GM12878 (cell line): ENCODE results near the gene LSM10. TPM values are rescaled to one million over a fixed set of nuclear protein-coding genes. Genes with fewer than 3 reads are reported as not detected.

Experiments used
- BCL11A ChIP-seq: IDR thresholded peaks from 2 replicates; pipeline ENCODE4 v1.6.1; 2011; ENCODE audit warnings: low read depth, low read length
- BHLHE40 ChIP-seq, 2 experiments: fragments of 450-650 bp in 1 of 2; IDR thresholded peaks; 2 replicates each; pipeline ENCODE4 v1.6.1; 2011 to 2017; ENCODE audit warnings: low read depth in 2 of 2, borderline replicate concordance in 1 of 2, improper control_type of control experiment in 1 of 2, low read length in 1 of 2, mild to moderate bottlenecking in 1 of 2
- CHD4 ChIP-seq: fragments of 200-600 bp; sonication (generic); IDR thresholded peaks from 2 replicates; pipeline ENCODE4 v1.6.1; 2016; ENCODE audit warnings: mild to moderate bottlenecking
- CUX1 ChIP-seq: IDR thresholded peaks from 2 replicates; pipeline ENCODE4 v1.6.1; 2012; ENCODE audit warnings: improper control_type of control experiment, low read depth, low read length; ENCODE audit not compliant: insufficient replicate concordance
- DPF2 ChIP-seq: fragments of 450-650 bp; IDR thresholded peaks from 2 replicates; pipeline ENCODE4 v1.6.1; 2017; ENCODE audit warnings: mild to moderate bottlenecking
- EED ChIP-seq: sonication (generic); IDR thresholded peaks from 2 replicates; pipeline ENCODE4 v1.6.1; 2016; ENCODE audit warnings: antibody characterized with exemption, low read depth
- ESRRA ChIP-seq: IDR thresholded peaks from 2 replicates; pipeline ENCODE4 v1.6.1; 2012; ENCODE audit warnings: mild to moderate bottlenecking, low read length, improper control_type of control experiment
- IKZF1 ChIP-seq: fragments of 450-650 bp; conservative IDR thresholded peaks from 2 replicates; pipeline ENCODE4 v1.6.1; 2017; ENCODE audit warnings: antibody characterized with exemption, mild to moderate bottlenecking
- MEF2A ChIP-seq: IDR thresholded peaks from 2 replicates; pipeline ENCODE4 v1.6.1; 2011; ENCODE audit warnings: low read depth, mild to moderate bottlenecking, low read length, moderate library complexity; ENCODE audit not compliant: insufficient read depth
- MTA3 ChIP-seq: IDR thresholded peaks from 2 replicates; pipeline ENCODE4 v1.6.1; 2012; ENCODE audit warnings: low read length, inconsistent platforms, borderline replicate concordance
- NFXL1 ChIP-seq: fragments of 450-650 bp; IDR thresholded peaks from 2 replicates; pipeline ENCODE4 v1.6.1; 2017; ENCODE audit warnings: antibody characterized with exemption, mild to moderate bottlenecking, borderline replicate concordance
- NKRF ChIP-seq: fragments of 450-650 bp; conservative IDR thresholded peaks from 2 replicates; pipeline ENCODE4 v1.6.1; 2017; ENCODE audit warnings: mild to moderate bottlenecking, moderate library complexity
- RELB ChIP-seq: fragments of 450-650 bp; IDR thresholded peaks from 2 replicates; pipeline ENCODE4 v1.6.1; 2017; ENCODE audit warnings: low read depth, mild to moderate bottlenecking, moderate library complexity
- TAF1 ChIP-seq: IDR thresholded peaks from 2 replicates; pipeline ENCODE4 v1.6.1; 2011; ENCODE audit warnings: mild to moderate bottlenecking, low read depth, low read length, borderline replicate concordance
- TBL1XR1 ChIP-seq: IDR thresholded peaks from 2 replicates; pipeline ENCODE4 v1.6.1; 2012; ENCODE audit warnings: low read depth, low read length, improper control_type of control experiment
- ZNF687 ChIP-seq: fragments of 450-650 bp; IDR thresholded peaks from 2 replicates; pipeline ENCODE4 v1.6.1; 2017; ENCODE audit warnings: mild to moderate bottlenecking, moderate library complexity
- polyA plus RNA-seq, 11 experiments: library from polyadenylated mRNA; depleted of rRNA in 4 of 11; unstranded in 6 of 11; stranded (reverse) in 5 of 11; fragments of >200 nt; fragmentation: Nextera tagmentation in 4 of 11; fragmentation: Illumina TruSeq in 1 of 11; extraction: Ambion mirVana in 4 of 11; extraction: Trizol in 1 of 11; gene quantifications; 1 replicate in 1 of 11; 2 replicates in 10 of 11; pipeline versions ENCODE4 v1.2.1 to v1.2.3, GENCODE V29; 2011 to 2016; ENCODE audit warnings: inconsistent platforms in 2 of 11, missing spikeins in 2 of 11, low read depth in 1 of 11
- total RNA-seq, 4 experiments: library from RNA; depleted of rRNA in 3 of 4; stranded (reverse); fragments of >200 nt in 3 of 4; fragmentation: Illumina TruSeq in 1 of 4; extraction: Trizol in 1 of 4; gene quantifications; 2 replicates each; pipeline versions ENCODE4 v1.2.1 to v1.2.3, GENCODE V29; 2013 to 2021

The LSM10 gene
- total and polyA plus RNA-seq, 10 of the 15 experiments (the other 5 are each of a cell fraction or from before 2014, with no cell fraction given): 13.1 to 103 (median 57.5) TPM

GRCh38 chr1:36349241-36349671, 48.5 kb downstream of the LSM10 start (continued):
- no peak for TF ChIP-seq NKRF
- TF ChIP-seq DPF2: 0 out of 2 replicates have a peak, but pooled peaks have one; percentile 33
- TF ChIP-seq EED: no peak; the same call in 1 of the 2 replicates
- peak; percentile 84 for TF ChIP-seq ZNF687
- TF ChIP-seq TAF1: no peak
- no peak for TF ChIP-seq BCL11A
- TF ChIP-seq CHD4: no peak
- TF ChIP-seq IKZF1: peak; percentile 75
- TF ChIP-seq RELB: peak; percentile 71; the same call in 1 of the 2 replicates
- peak; percentile 98; the same call in 1 of the 2 replicates for TF ChIP-seq ESRRA
- TF ChIP-seq TBL1XR1: 0 out of 2 replicates have a peak, but pooled peaks have one; percentile 60
- peak; percentile 58; the same call in 1 of the 2 replicates for TF ChIP-seq MTA3
- peak in 1 of 2 experiments; percentile 48; a peak in 1 of 4 replicates for TF ChIP-seq BHLHE40 (IDR thresholded peaks at IDR 0.05; ENCODE audit: borderline replicate concordance in 1 of 2, low read depth in 2 of 2, low read length in 1 of 2)
- TF ChIP-seq MEF2A: no peak
- peak; percentile 57 for TF ChIP-seq CUX1
- TF ChIP-seq NFXL1: no peak
- TF ChIP-seq, all 136 proteins: peak for 28
